Stimulated activated CD8-positive, alpha-beta memory T cell treated with anti-CD3 and anti-CD28 coated beads, Interleukin-4, amount 100 ng/mL, for 48 hours (primary cell): Measurements from ENCODE around the gene LAMB1.

Experiments used
- DNase-seq: peaks from one replicate; pipeline ENCODE4 v3.0.0-alpha.2; 2020

Gene LAMB1

DNA sequence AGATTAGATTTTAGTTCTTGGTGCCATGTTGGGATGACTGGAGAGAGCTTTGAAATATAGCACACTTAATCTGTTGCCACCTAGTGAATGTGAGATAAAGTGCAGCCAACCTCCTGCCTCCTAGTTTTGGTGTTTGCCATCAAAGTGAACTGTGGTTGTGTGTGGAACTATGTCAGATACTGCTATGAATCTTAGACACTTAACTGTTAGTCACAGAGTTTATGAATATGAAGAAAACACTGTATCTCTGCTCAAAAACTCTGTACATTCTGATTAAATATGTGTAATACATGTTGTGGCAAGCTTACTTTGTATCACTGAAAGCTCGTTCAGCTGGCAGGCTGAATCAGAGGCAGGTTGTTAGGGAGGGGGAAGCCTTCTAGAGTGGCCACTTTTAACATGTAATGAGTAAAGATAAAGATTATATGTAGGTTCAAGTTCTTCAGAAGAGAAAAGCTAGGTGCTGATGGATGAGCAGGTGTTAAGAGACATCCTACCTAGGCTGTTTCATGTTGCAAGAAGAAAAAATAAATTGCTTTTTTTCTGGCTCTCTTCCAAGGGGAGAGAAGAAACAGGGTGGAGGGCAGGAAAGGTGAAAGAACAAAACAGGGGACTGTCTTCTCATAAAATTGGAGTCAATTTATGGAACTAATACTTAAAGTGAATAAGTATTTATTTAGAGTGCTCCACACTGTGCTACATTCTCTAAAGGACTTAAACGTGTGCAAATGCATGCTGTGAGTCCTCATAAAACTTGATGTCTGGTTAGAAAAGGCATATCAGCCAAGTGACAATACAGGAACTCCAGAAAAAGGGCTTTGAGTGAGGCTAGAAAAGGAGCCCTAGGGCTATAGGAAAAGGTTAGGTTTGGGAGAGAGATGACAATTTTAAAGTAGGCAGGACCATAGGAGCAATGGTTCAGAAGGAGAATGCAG lies 14.1 kb upstream of the LAMB1 start:
- no peak for DNase-seq

- DNase-seq, result no peak
Measured at GRCh38 chr7:108015740-108016139, 12.8 kb upstream of the LAMB1 start.

DNA sequence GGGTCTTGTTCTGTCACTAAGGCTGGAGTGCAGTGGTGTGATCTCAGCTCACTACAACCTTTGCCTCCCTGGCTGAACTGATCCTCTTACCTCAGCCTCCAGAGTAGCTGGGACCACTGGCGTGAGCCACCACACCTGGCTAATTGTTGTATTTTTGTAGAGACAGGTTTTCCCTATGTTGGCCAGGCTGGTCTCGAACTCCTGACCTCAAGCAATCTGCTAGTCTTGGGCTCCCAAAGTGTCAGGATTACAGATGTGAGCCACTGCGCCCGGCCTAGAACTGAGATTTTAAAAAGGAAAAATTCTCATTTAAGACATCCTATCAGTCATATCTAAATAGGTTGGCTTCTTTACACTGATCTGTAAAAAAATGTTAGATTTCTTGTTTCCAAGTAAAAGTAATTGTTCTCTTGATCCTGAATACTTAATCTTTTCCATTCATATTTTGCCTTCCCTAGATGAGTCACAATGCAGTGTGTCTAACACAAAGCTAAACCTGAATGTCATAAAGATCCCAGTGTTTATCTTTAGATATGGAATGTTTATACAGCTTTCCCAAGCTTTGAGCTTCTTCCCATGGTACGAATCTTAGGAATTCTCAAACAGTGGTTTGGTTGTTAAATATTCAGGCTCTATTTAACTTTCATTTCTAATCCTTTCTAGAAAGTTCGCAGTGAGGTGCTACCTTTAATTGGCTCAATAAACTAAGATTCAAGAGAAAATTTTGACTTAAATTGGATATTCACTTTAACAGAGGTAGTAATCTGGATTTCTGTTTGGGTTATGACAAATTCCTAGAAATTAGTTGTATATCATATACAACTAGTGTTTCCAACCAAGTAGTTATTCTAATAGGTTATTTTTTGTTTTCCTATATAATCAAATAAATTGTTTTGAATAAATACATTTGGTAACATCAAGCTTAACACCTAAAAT lies 12.1 kb upstream of the LAMB1 start:
- DNase-seq, result no peak

DNA sequence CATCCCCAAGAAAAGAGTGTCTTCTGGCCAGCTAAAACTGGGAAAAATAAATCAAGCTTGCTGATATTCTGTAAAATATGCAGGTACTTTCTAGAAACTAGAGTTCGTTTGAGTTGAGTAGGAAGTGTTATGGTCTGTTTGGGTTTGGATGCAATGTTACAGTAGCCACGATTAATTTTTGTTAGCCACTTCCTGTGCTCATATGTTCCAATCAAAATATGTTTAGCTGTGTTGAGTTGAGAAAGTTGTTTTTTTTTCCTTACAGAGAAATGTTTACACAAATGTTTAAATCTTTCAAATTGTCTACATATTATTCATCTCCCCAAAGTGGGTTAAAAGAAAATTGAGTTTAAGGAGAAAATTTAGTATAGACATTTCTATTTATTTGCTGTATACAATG lies 11.3 kb upstream of the LAMB1 start:
- no peak for DNase-seq

- no peak for DNase-seq
Measured at GRCh38 chr7:108012499-108013430, 9.8 kb upstream of the LAMB1 start.

GRCh38 chr7:108010377-108010776 lies 7.4 kb upstream of the LAMB1 start:
- DNase-seq, result no peak

- DNase-seq, result no peak
Measured at GRCh38 chr7:108009873-108010272, 6.9 kb upstream of the LAMB1 start.

- no peak for DNase-seq
Measured at GRCh38 chr7:108008827-108009226, 5.9 kb upstream of the LAMB1 start.

DNA sequence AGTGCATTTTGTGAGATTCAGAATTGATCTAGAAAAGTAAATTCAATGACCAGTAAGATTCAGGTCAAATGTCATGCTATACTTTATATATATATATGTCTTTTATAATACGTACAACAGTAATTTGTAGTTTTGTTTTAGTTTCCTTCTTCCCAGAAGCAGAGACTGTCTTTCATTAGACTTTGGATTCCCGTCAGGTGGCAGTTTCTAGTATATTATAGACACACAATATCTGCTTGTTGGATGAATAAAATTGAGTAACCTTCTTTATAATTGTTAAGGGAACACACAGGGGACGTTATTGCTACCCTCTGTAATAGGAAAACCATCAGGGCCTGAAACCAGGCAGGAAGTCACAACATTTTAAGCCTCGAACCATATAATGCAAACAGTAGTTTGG lies 5.3 kb upstream of the LAMB1 start:
- DNase-seq, result no peak

DNA sequence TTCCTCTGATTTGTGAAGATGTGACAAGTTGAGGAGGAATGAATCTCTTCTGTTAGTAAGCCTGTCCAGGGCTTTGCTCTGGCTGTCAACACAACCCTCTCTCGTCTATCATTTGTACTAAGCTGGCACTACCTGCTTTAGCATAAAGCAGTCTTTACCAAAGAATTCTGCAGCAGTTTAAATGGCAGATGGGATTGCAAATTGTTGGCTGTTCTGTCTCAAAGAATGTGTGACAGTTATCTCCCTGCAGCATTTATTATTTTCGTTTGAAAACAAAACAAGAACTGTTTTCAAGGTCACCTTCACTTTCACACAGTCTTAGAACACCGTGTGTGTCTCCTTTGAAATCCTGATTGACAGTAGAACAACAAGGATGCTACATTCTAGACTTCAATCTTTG lies 4.8 kb upstream of the LAMB1 start:
- no peak for DNase-seq

DNA sequence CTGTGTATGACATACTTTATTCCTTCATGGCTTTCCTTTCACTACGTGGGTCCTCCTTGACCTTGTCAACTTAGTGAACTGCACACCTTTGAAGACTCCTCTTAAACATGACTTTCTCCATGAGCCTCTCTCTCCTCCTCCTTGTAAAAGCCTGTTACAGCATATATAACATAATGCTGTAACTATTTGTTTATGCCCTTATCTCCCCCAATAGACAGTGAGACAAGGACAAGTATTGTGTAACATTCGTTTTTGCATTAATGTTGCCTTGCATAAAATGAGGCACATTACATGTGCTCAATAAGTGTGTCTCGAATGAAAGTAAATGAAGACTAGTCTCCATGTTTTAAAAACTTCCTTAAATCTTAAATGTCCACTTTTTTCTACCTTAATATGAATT lies 4.3 kb upstream of the LAMB1 start:
- DNase-seq, result no peak

DNA sequence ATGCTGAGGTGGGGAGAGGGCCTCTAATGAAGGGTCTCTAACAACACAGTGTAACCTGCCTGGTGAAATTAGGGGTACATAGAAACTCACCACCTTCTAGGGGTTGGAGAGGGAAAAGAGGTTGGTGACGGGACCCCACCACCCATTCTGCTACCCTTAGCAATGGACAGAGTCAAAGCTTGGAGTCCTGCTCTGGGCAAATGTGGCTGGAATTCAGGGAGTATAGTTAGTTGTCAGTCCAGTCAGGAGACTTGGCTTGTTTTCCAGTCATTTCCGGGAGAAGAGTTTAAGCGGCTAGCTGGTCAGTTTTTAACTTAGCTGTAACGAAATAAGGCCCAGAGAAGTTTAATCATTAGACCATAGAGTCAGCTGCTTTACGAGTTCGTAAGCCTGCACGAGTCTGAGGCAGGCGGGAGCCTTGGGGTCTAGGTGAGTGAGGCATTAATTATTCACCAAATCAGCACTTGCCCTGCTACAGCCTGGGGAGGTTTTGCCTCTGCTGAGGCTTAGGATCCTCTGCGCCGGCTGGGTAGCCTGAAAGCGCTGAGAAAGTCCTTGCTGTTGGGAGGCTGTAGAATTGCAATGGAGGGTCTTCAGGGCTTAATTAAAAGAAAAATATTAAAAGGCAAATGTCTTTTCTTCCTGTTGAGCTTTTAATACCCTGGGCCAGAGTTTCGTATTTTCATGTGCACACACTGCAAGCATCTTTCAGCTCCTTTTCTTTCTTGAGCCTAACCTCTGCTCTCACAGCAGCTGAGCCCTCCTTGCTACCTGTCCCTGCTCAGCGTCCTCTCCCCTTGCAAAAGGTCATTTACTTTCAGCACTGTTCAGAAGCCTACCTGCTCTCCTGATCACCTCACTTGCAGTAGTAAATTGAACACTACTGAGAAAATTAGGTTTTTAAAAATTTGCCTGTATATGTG lies 1.5 kb upstream of the LAMB1 start:
- no peak for DNase-seq

- no peak for DNase-seq
Measured at GRCh38 chr7:108003599-108003935, 606 bp upstream of the LAMB1 start.

GRCh38 chr7:108001764-108002725 lies 916 bp downstream of the LAMB1 start:
- DNase-seq, result no peak

- no peak for DNase-seq
Measured at GRCh38 chr7:108000875-108001763, 1.8 kb downstream of the LAMB1 start.

- no peak for DNase-seq
Measured at GRCh38 chr7:107999779-108000560, 3.0 kb downstream of the LAMB1 start.

GRCh38 chr7:107998660-107999480 lies 4.1 kb downstream of the LAMB1 start:
- DNase-seq, result no peak

- DNase-seq, result no peak
Measured at GRCh38 chr7:107998150-107998549, 4.8 kb downstream of the LAMB1 start.
